DOHH2 (cell line): Measurements from ENCODE around the gene PRDM11.
A peak's percentile ranks its signal among the peaks of the same experiment; 100 is the strongest.

ENCODE experiments used
- H3F3A ChIP-seq: fragments of 200-600 bp; sonication (generic), shearing (Covaris generic); 2 replicates; pipeline ENCODE4 v1.6.0; 2016; ENCODE audit warnings: antibody characterized with exemption, mild to moderate bottlenecking; ENCODE audit not compliant: control insufficient read depth, insufficient read depth
- H3K27ac ChIP-seq: fragments of 200-600 bp; sonication (generic); 2 replicates; pipeline ENCODE4 v1.5.1; 2014; ENCODE audit warnings: low read depth, mild to moderate bottlenecking, low read length, moderate library complexity
- H3K27me3 ChIP-seq: fragments of 200-600 bp; sonication (generic); 2 replicates; pipeline ENCODE4 v1.6.1; 2014; ENCODE audit warnings: mild to moderate bottlenecking, low read length, mixed read lengths; ENCODE audit not compliant: control insufficient read depth
- H3K36me3 ChIP-seq: fragments of 200-600 bp; sonication (generic); 2 replicates; pipeline ENCODE4 v1.6.1; 2014; ENCODE audit warnings: mild to moderate bottlenecking, low read length, moderate library complexity, mixed read lengths; ENCODE audit not compliant: control insufficient read depth
- H3K4me1 ChIP-seq: fragments of 200-600 bp; sonication (generic); 2 replicates; pipeline ENCODE4 v1.6.1; 2014; ENCODE audit warnings: mild to moderate bottlenecking, low read length, mixed read lengths; ENCODE audit not compliant: control insufficient read depth
- H3K4me2 ChIP-seq: fragments of 200-600 bp; sonication (generic); 2 replicates; pipeline ENCODE4 v1.6.0; 2014; ENCODE audit warnings: mild to moderate bottlenecking, low read length, moderate library complexity
- H3K4me3 ChIP-seq: fragments of 200-600 bp; sonication (generic); 2 replicates; pipeline ENCODE4 v1.5.1; 2014; ENCODE audit warnings: mild to moderate bottlenecking, low read length, mixed read lengths
- H3K79me2 ChIP-seq: fragments of 200-600 bp; sonication (generic); 2 replicates; pipeline ENCODE4 v1.6.1; 2014; ENCODE audit warnings: mild to moderate bottlenecking, low read length, mixed read lengths; ENCODE audit not compliant: control insufficient read depth
- H3K9me2 ChIP-seq: fragments of 200-600 bp; sonication (generic); replicated peaks from 2 replicates; pipeline ENCODE4 v1.6.1; 2014; ENCODE audit warnings: mild to moderate bottlenecking, low read length, mixed read lengths; ENCODE audit not compliant: control insufficient read depth
- H3K9me3 ChIP-seq: fragments of 200-600 bp; sonication (generic); 2 replicates; pipeline ENCODE4 v1.6.1; 2014; ENCODE audit warnings: antibody characterized with exemption, low read length, mixed read lengths; ENCODE audit not compliant: control insufficient read depth, insufficient read depth
- H4K20me1 ChIP-seq: fragments of 200-600 bp; sonication (generic); 2 replicates; pipeline ENCODE4 v1.6.0; 2014; ENCODE audit warnings: low read depth, mild to moderate bottlenecking, antibody characterized with exemption, low read length, moderate library complexity; ENCODE audit not compliant: control insufficient read depth, insufficient read depth
- CTCF ChIP-seq: fragments of 200-600 bp; sonication (generic); IDR thresholded peaks from one replicate; pipeline ENCODE4 v1.5.1; 2014; ENCODE audit warnings: antibody characterized with exemption, mild to moderate bottlenecking, low read depth, low read length; ENCODE audit not compliant: poor library complexity, severe bottlenecking
- EZH2phosphoT487 ChIP-seq: fragments of 200-600 bp; sonication (generic); IDR thresholded peaks from 2 replicates; pipeline ENCODE4 v1.6.1; 2017; ENCODE audit warnings: borderline replicate concordance, mild to moderate bottlenecking, antibody characterized with exemption, low read length, moderate library complexity, mixed read lengths

PRDM11 gene

GRCh38 chr11:45100339-45100738, 46.1 kb upstream of the PRDM11 start:
- Histone ChIP-seq H3K4me1 (peaks cover 20% of the 10 kb centered on the region), H3K9me2 (no peaks in the 10 kb centered on the region), H3F3A (no peaks in the 10 kb centered on the region), H3K9me3 (no peaks in the 10 kb centered on the region), H3K4me2 (peak overlapping the region; percentile 3; the same call in 1 of the 2 replicates), H3K27ac (no peak overlapping the region), H3K79me2 (no peaks in the 10 kb centered on the region), H4K20me1 (0 out of 2 replicates have a peak, but pooled peaks cover 3% of the 10 kb centered on the region), H3K4me3 (no peak overlapping the region), H3K27me3 (peaks cover 16% of the 10 kb centered on the region), H3K36me3 (no peaks in the 10 kb centered on the region)
- TF ChIP-seq EZH2phosphoT487 (no peak), CTCF (no peak)

- Histone ChIP-seq H3K4me1 (peaks cover 20% of the 10 kb centered on the region), H3K9me2 (no peaks in the 10 kb centered on the region), H3K4me3 (no peak overlapping the region), H3K36me3 (no peaks in the 10 kb centered on the region), H3K79me2 (no peaks in the 10 kb centered on the region), H3K9me3 (no peaks in the 10 kb centered on the region), H3K27me3 (peaks cover 7% of the 10 kb centered on the region; the same call in 1 of the 2 replicates), H3K4me2 (no peak overlapping the region), H3K27ac (no peak overlapping the region), H4K20me1 (0 out of 2 replicates have a peak, but pooled peaks cover 3% of the 10 kb centered on the region), H3F3A (no peaks in the 10 kb centered on the region)
- no peak for TF ChIP-seq EZH2phosphoT487
- TF ChIP-seq CTCF, result no peak
Measured at GRCh38 chr11:45102361-45102809, 44.1 kb upstream of the PRDM11 start.

- peaks cover 20% of the 10 kb centered on the region for H3K4me1 ChIP-seq
- H3F3A ChIP-seq, result no peaks in the 10 kb centered on the region
- no peaks in the 10 kb centered on the region for H3K79me2 ChIP-seq
- H3K9me2 ChIP-seq, result no peaks in the 10 kb centered on the region
- no peak overlapping the region for H3K4me3 ChIP-seq
- H3K4me2 ChIP-seq, result 0 out of 2 replicates have a peak overlapping the region, but pooled peaks have one; percentile 22
- H3K27me3 ChIP-seq, result peaks cover 7% of the 10 kb centered on the region; the same call in 1 of the 2 replicates
- H3K27ac ChIP-seq, result no peak overlapping the region
- 0 out of 2 replicates have a peak, but pooled peaks cover 3% of the 10 kb centered on the region for H4K20me1 ChIP-seq
- no peaks in the 10 kb centered on the region for H3K9me3 ChIP-seq
- TF ChIP-seq EZH2phosphoT487, result no peak
- peak; percentile 99 for TF ChIP-seq CTCF
- no peaks in the 10 kb centered on the region for H3K36me3 ChIP-seq
Measured at GRCh38 chr11:45102810-45103621, 43.4 kb upstream of the PRDM11 start.
